ENCODE measurements around the gene FASTKD1.
"Not testable (repeated sequence)": the region's sequence is repeated elsewhere in the genome, so short reads cannot be mapped to it uniquely, and the experiment has no call there.

Gene FASTKD1

DNA sequence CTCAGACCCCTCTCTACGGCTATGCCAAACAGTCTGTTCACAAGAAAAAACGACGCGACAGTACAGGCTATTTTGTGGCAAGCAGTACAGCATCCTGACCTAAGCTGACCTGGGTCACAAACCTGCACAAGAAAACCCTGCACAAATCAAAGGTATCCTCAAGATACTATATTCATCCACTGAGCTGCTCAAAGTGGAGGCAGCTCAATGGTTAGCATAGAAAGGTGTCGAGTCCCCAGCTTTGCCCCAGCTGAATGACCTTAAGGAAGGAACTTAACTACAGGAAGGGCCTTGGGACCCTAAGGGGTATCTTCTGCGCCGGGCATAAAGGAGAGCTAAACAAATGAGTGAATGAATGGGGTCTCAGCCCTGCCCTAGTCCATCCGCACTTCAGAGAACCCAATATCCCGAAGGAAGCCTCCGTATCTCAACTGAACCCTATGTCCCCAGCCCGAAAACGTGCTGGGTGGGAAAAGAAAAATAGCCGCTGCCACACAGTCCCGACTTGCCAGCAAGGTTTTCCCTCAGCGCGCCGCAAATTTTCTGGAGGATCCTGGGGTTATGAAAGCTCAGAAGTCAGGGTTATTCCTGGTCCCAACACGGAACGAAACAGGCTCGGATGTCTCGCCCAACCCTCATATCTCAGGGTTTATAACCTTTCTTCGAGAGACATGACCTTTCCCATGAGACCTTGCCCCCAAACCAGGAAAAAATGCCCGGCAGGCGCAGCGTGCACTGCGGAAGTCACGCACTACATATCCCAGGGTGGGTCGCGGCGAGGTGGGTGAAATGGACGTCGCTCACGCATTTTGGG, at the start of gene FASTKD1:
Gene FASTKD1 (minus strand): TSS at position 706 of the 814 bp plus-strand sequence. CDS start 1,836 bp downstream, outside the sequence.
- DNase-seq, result peak; percentile 85 to 89

- DNase-seq, result no peak
Measured at GRCh38 chr2:169623235-169623634, 49.6 kb upstream of the FASTKD1 start.

DNA sequence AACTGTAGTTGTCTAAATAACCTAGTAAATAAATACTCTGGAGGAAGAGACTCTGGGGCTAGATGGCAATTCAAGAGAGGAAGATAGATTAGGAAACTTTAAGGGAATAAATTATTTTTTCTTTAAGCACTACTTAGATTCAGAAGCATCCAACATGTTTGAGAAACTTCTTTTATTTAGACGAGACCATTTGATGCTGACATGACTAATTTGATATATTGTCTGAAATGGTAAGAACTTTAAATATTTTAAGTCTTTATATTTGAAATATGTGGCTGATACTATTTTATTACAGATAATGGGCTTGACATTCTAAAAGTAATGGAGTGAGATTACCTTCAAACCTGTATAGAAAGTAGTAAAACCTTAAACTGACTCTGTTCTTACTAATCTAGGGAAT, 46.8 kb upstream of the FASTKD1 start:
- DNase-seq, result no peak

- no peak for DNase-seq
Measured at GRCh38 chr2:169619946-169620345, 46.3 kb upstream of the FASTKD1 start.

DNA sequence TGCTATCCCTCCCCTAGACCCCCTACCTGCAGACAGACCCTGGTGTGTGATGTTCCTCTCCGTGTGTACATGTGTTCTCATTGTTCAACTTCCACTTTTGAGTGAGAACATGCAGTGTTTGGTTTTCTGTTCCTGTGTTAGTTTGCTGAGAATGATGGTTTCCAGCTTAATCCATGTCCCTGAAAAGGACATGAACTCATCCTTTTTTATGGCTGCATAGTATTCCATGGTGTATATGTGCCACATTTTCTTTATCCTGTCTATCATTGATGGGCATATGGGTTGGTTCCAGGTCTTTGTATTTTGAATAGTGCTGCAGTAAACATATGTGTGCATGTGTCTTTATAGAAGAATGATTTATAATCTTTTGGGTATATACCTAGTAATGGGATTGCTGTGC, 42.3 kb upstream of the FASTKD1 start:
- not testable (repeated sequence) for DNase-seq

DNA sequence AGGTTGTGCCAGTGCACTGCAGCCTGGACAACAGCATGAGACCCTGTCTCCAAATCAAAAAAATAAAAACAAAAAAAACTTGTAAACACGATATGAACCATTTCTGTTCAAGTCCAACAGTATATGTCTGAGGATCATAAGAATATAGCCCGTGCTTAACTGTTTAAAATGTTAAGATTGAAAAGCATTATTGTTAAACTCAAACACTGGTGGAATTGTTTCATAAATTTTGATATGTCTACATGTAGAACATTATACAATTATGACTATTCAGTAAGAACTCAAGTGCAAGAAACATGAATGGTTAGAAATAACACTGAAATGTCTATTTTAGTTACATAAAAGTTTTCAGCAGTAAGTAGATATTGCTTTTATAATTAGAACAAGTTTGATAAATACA, 40.2 kb upstream of the FASTKD1 start:
- DNase-seq, result no peak

- DNase-seq, result no peak
Measured at GRCh38 chr2:169609264-169609663, 35.6 kb upstream of the FASTKD1 start.

DNA sequence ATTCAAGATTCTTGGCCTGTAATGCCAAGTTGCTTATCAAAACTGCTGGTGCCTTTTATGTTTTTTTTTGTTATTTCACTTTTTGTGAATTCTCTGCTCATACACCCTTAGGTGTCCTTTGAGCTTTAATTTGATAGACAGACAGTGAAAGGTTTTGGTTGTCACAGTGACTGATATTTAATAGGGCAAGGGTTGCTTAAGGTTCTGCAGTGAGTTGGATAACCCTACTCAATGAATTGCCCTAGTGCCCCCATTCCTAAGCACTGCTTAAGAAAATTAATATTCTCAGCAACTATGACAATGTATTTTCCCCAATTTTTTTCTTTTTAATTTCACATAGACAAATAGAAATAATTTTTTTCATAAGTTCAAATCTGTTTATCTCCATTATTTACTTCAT, 25.9 kb upstream of the FASTKD1 start:
- no peak for DNase-seq

GRCh38 chr2:169598982-169599381, 25.3 kb upstream of the FASTKD1 start:
- DNase-seq, result no peak

GRCh38 chr2:169596546-169596945, 22.9 kb upstream of the FASTKD1 start:
- DNase-seq, result not testable (repeated sequence)

- DNase-seq, result no peak
Measured at GRCh38 chr2:169590804-169591203, 17.1 kb upstream of the FASTKD1 start.

DNA sequence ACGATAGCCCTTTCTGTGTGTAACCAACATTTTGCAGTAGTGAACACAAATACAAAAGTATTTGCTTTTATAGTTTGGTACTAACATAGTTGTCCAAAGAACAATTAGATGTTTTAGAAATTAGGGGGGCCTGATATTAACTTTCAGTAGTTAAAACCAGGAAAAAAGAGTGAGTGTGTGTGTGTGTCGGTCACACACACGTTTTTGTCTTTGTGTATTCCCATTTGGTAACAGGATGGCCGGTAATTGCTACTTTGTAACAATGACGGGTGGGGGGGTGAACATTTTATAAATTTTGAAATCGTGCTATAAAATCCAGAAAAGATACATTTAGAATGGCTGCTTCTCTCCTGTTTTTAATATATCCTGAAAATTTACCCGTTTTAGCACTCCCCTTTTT, 12.0 kb upstream of the FASTKD1 start:
- no peak for DNase-seq

- peak; percentile 84 to 86 for DNase-seq
Measured at GRCh38 chr2:169584005-169584877, 10.6 kb upstream of the FASTKD1 start, which contains the start of gene PPIG. Gene PPIG (plus strand): TSS chr2:169584351. CDS start chr2:169604042, 19,691 bp downstream.

GRCh38 chr2:169583518-169583917, 9.9 kb upstream of the FASTKD1 start:
- no peak for DNase-seq

DNA sequence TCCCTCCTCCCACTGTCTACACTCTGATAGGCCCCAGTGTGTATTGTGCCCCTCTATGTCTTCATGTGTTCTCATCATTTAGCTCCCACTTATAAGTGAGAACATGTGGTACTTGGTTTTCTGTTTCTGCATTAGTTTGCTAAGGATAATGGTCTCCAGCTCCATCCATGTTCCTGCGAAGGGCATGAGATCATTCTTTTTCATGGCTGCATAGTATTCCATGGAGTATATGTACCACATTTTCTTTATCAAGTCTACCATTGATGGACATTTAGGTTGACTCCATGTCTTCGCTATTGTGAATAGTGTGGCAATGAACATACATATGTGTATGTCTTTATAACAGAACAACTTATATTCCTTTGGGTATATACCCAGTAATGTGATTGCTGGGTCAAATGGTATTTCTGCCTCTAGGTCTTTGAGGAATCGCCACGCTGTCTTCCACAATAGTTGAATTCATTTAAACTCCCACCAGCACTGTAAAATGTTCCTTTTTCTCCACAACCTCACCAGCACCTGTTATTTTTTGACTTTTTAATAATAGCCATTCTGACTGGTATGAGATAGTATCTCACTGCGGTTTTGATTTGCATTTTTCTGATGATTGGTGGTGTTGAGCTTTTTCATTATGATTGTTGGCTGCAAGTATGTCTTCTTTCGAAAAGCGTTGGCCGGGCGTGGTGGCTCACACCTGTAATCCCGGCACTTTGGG, 9.0 kb upstream of the FASTKD1 start:
- DNase-seq, result not testable (repeated sequence)

DNA sequence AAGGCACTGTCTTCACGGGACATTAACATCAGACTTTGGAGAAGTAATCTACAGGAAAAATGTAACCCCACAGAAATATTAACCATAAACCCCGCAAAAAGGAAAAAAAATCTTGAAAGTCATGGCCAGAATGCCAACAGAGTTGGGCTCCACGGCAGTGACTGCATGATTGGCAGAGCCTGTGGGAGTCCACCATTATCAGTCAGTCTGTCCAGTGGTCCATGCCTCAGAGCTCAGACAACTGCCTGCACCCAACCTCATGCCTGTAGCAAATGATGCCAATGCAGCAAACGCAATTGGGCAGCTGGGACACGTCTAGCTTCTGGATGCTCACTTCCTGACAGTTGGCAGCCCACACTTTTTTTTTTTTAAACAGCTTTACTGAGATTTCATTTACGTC, 5.4 kb upstream of the FASTKD1 start:
- DNase-seq, result no peak

GRCh38 chr2:169575264-169575663, 1.6 kb upstream of the FASTKD1 start:
- not testable (repeated sequence) for DNase-seq

DNA sequence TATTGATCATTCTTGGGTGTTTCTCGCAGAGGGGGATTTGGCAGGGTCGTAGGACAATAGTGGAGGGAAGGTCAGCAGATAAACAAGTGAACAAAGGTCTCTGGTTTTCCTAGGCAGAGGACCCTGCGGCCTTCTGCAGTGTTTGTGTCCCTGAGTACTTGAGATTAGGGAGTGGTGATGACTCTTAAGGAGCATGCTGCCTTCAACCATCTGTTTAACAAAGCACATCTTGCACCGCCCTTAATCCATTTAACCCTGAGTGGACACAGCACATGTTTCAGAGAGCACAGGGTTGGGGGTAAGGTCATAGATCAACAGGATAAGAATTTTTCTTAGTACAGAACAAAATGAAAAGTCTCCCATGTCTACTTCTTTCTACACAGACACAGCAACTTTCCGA, 874 bp upstream of the FASTKD1 start:
- DNase-seq, result not testable (repeated sequence)

- DNase-seq, result no peak
Measured at GRCh38 chr2:169573974-169574299, 272 bp upstream of the FASTKD1 start.

GRCh38 chr2:169572821-169573159, 875 bp downstream of the FASTKD1 start:
- DNase-seq, result no peak

DNA sequence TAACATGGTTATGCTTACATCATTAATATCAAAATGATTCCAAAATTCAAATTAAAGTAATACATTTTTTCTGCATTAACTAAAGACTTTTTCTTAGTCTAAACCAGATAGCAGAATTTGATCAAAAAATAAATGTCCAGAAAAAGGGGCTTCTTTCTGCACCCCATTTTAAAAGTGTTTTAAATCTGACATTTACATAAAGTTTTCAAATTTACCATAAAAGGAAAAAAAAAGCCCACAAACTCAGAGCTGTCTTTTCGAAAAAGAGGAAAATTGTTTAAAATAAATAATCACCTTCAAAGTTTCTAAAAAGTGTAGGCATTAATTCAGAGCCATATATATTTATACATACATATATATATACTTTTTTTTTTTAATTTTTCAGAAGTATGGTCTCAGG, 1.5 kb downstream of the FASTKD1 start:
- DNase-seq, result no peak

GRCh38 chr2:169571571-169571970, 2.1 kb downstream of the FASTKD1 start:
- no peak for DNase-seq

GRCh38 chr2:169570752-169571151, 2.9 kb downstream of the FASTKD1 start:
- DNase-seq, result not testable (repeated sequence)

Measured in activated CD4-positive, alpha-beta T cell treated with anti-CD3 and anti-CD28 coated beads for 4 hours (primary cell).